DMS153 (cell line): ENCODE data around the gene SHOC1.
"Not testable (repeated sequence)": the region's sequence is repeated elsewhere in the genome, so short reads cannot be mapped to it uniquely, and the experiment has no call there.

Experiments
- DNase-seq: peaks from one replicate; lab custom pipeline; 2025; lab: John Stamatoyannopoulos, UW

The SHOC1 gene

DNA sequence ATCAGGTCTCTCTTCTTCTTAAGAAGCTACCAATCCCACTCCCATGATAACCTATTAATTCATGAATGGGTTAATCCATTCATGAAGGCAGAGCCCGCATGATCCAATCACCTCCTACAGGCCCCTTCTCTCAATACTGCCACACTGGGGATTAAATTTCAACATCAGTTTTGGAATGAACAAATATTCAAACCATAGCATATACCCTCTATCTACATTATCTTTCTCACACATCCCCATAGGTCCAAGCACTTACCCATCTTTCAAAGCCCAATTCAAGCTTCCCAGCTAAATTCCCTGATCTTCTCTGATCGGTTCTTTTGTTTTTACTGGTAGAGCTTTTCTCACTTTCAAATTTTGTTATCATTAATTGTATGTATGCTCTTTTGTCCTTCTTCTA is 10.5 kb upstream of the SHOC1 start:
- DNase-seq: no peak

DNA sequence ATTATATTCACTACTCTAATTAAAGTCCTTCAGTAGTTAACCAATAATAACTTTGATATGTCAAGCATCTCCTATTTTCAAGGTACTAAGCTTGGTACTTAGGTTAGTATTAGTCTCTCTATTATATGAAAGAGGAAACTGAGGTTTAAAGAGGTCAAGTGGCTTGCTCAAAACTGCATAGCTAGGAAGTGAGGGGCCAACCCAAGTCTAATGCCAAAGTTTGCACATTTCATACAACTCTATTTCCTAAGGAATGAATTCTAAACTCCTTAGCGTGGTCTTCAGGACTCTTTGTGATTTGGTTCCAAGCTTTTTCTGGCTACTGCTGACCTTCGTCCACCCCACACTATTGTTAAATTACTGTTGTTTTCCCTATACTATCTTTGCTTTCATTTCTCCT is 9.9 kb upstream of the SHOC1 start:
- DNase-seq: no peak

DNA sequence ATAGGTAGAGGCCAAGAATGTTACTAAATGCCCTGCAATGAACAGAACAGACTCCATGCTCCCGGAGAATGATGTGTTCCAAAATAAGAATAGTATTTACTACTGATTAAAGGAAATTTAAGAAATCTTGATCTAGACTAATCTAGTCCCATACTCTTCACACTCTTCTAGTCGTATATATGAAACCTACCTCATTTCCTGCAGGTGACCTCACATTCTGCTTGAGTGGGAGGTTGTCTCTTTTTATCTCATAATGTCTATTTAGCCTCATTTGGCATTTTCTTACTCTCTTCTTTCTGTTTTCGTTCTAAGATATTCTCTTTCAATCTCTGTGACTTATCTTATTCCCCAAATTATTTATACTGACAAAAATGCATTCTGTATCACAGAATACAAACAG is 9.2 kb upstream of the SHOC1 start:
- no peak for DNase-seq

DNA sequence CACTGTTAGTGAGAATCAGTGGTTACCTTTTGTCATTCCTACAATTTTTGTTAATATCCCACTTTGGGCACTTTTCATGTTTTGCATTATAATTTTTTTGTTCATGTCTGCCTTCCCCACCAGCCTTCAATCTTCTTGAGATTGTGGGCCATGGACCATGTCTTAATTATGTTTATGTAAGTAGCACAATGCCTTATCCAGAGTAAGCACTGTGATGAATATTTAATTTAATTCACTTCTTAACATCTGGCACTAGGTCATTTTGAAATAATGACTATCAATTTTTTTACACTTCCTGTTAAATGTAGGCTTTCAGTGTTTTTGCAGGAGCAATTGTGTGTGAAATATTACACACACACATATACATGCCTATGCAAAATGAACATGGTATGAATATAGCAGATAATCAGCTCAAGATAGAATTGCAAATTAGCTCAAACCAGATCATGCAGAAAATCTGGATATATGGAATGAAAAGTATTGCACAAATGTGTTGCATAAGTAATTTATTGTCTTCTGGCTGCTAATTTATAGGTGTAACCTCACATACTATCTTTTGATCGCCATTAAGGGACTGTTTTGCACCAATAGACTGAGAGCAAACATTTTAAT is 5.3 kb upstream of the SHOC1 start:
- no peak for DNase-seq

DNA sequence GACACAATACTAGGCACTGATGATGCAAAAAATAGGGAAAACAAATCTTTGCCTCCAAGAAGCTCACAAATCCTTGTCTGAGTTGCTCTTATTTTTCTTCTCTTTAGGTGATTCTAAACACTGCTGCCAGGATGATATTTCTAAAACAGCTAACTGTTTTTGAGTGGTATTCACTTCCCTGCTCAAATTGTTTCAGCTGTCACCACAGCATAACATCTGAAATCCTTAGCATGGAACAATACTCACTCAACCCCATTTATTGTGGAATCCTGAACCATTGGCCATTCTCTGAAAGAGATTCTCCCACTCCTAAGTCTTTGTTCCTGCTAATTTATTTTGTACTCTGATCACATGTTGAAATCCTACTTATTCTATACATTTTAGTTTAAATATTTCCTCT is 4.8 kb upstream of the SHOC1 start:
- no peak for DNase-seq

DNA sequence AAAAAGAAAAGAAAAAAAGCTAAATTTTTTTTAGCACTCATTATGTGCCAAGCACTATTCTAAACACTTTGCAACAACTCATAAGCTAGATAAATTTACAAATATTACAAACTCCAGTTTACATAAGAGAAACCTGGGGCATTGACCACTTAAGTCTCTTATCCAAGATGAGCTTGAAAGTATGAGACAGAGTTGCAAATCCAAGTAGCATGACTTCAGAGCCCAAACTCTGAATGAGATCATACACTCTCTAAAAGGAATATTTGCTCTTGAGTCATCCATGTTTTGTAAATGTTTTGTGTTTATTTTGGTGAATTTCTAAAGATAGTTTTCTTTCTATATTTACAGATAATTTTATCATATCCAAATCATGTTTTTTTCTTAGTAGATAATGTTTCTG is 4.0 kb upstream of the SHOC1 start:
- no peak for DNase-seq

DNA sequence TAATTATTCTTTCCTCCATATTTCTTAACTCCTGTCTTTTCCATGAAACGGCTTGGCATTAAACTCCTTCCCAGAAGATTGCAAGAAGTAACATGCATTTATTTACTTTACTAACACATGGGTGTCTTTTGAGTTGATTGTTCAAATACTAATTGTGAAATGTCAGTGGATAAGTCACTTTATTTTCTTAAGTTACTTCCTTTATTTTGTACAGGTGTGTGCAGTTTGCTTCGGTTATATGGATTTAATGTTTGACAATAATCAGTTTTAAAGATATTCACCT is 761 bp upstream of the SHOC1 start:
- no peak for DNase-seq

DNA sequence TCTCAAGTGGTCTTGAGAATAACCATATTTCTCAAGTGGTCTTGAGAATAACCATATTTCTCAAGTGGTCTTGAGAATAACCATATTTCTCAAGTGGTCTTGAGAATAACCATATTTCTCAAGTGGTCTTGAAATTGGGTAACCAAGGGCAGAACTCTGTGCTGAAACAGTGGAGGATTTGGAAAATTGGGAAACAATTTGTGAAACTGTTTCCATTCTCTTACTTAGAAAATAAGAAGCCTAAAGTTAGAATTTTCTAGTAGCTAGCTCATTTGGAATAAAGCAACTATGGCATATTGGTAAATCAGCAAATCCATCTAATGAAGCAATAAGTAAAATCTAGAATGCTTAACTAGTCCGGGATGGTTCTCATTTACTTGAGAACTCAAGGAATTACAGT is 2.9 kb downstream of the SHOC1 start:
- not testable (repeated sequence) for DNase-seq

DNA sequence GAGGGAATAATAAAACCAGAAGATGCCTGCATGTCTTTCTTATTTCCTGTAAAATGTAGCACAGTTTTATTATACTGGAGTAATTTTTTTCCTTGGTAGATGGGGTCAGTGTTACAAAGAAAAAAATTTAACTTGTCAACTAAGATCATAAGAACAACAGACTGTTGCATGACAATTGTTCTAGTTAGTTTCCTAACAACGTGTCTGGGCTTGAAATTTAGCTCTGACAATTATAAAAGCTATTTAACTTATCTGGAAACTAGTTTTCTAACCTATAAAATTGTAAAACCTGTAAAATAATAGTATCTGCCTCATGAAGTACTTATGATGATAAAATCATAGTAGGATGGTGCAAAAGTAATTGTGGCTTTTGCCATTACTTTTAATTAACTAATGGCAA is 4.9 kb downstream of the SHOC1 start:
- DNase-seq: no peak

DNA sequence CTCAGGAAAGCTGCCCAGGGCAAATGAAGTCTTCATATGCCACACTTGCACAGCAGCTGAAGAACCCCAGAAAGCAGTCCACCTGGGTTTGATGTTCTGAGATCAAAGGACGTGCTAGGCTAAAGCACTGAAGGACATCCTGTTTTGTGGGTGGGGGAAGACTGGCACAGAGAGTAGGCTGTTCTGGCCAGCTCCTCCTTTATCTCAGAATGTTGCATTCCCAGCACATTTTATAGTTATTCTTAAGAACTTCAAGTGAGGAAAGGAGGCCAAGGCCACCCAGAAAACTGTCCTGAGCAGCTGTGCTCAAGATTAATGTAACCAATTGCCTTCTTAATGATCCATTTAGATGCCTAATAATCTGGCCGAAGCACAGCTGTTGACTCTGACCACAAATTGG is 10.9 kb downstream of the SHOC1 start:
- DNase-seq: no peak

DNA sequence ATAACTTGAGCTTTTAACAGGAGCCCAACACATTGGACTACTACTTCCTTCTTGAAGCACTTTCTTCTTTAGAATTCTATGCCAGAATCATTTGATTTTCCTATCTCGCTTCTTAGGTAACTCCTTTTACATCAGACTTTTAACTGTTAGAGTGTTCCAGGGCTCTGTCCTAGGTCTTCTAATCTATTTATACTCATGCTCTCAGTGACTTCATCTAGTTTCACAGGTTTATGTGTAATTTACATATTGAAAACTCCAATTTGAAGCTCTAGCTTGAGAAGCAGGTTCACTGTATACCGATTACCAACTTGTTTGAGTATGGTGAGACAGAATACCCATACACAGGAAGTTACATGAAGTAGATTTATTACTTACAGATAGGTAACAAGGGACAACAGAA is 11.3 kb downstream of the SHOC1 start:
- DNase-seq: no peak

DNA sequence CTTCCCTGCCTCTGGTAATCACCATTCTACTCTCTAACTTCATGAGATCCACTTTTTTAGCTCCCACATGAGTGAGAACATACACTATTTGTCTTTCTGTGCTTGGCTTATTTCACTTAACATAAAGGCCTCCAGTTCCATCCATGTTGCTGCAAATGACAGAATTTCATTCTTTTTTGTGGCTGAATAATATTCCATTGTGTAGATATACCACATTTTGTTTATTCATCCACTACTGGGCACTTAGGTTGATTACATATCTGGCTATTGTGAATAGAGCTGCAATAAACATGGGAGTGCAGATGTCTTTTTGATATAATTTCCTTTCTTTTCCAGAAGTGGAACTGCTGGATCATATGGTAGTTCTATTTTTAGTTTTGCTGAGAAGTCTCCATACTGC is 28.7 kb downstream of the SHOC1 start:
- no peak for DNase-seq

DNA sequence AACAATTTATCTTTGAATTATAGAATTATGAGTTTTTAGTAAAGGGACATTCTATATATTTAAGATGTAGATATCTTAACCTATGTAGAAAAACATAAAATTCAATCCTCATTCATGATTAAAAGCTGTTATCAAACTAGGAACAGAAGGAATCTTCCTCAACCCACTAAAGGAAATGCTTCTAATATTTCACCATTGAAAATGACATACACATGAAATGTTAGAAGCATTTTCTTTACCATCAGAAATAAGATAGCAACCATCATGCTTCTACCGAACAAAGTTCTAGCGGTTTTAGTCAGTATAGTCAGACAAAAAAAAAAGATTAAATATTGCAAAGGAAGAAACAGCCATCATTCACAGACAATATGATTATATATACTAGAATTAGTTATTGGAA is 32.2 kb downstream of the SHOC1 start:
- DNase-seq: no peak

DNA sequence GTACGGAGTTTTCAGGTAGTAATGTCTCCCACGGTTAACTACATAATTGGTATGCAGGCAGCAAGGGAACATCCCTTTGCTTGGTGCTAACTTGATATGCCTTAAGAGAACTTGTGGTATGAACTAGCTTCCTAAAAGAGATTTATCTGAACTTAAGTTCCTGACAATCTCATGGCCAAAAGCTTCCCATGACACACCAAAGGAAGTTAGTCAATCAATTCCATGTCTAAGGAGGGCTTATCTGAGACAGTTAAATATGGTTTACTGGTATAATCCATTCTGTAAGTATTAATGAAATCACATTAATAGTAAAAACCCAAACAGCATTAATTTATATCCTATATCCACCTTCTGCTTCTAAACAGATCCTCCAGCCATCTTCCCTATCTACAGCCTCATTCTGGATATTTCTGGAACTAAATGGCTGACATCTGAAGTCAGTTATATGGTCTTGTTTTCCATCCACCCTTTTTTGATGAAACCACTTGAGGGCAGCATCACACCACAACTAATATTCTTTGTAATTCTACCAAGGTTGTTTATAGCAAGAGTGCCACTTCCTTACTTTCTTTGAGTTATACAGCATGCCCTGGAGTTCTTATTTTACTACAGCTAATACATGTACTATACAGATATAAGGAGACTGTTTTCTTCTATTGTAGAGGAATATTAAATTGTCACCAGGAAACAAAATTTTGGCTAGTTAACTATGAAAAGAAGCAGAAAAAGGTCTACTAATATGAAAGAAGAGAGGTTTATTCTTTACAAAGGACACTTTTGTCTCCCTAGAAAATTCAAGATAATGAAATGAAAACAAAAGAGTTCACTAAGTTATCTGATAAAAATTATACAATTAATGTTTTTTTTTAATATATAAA is 34.7 kb downstream of the SHOC1 start:
- DNase-seq: peak; percentile 73

DNA sequence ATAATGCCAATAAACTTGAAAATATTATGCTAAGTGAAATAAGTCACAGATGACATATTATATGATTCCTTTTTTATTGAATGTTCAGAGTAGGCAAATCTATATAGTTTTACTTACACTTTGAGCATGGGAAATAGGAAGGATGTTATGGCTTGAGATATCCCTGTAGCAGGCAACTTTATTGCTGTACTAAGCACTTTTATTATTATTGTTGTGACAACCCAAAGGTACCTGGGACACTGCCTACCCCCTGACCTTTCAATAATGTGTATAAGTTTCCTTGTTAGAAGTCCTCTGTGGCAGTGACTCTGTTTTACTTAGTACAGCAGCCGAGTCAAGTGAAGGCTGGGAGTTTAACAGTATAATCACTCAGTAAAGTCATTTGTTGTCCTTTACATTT is 39.9 kb downstream of the SHOC1 start:
- DNase-seq: no peak

DNA sequence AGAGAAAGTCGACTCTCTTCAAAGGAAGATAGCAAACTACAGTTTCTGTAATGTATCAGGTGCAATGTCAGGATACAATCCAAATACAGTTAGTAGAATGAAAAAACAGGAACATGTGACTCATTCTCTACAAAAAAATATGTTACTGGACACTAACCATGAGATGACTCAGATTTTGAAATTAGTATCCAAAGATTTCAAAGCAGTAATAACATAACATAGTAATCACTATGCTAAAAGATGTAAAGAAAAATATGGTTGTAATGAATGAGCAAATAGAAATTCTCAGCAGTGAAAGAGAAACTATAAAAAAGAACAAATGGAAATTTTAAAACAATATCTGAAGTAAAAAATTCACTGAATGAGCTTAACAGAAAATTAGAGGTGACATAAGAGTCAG is 42.3 kb downstream of the SHOC1 start:
- no peak for DNase-seq
